HG03558 (cell line): Measurements from ENCODE around the gene PCDHB2.
"Not testable (repeated sequence)": the region's sequence is repeated elsewhere in the genome, so short reads cannot be mapped to it uniquely, and the experiment has no call there.

Experiments
- ATAC-seq: cut with Tn5 transposase; IDR thresholded peaks from one replicate; pipeline ENCODE4 v1.9.1; 2021; ENCODE audit warnings: moderate number of reproducible peaks; ENCODE audit not compliant: unreplicated experiment; ENCODE audit errors: extremely low read depth

PCDHB2 gene

DNA sequence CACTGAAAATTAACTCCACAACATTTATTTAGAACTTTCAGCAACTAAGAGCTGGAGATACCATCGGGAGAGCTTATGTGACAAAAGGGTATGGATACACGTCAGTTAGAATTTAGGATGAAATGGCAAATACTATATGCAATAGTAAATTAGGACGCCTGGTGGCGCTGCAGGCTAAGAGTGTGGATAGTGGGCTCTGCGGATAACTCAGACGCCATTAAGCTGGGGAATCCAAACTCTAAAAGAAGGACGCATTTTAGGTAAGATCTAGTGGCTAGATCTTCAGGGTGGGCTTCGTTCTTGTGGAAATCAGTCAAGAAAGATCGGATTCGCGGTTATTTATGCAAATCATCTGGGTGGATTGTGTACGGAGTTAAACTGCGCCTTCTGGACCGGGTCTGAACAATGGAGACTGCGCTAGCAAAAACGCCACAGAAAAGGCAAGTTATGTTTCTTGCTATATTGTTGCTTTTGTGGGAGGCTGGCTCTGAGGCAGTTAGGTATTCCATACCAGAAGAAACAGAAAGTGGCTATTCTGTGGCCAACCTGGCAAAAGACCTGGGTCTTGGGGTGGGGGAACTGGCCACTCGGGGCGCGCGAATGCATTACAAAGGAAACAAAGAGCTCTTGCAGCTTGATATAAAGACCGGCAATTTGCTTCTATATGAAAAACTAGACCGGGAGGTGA lies 40.8 kb downstream of the PCDHB2 start, which contains the start of gene PCDHB5:
Gene PCDHB5 (plus strand): TSS at position 177 of the 688 bp plus-strand sequence. CDS start 229 bp downstream, at position 406.
- no peak for ATAC-seq

DNA sequence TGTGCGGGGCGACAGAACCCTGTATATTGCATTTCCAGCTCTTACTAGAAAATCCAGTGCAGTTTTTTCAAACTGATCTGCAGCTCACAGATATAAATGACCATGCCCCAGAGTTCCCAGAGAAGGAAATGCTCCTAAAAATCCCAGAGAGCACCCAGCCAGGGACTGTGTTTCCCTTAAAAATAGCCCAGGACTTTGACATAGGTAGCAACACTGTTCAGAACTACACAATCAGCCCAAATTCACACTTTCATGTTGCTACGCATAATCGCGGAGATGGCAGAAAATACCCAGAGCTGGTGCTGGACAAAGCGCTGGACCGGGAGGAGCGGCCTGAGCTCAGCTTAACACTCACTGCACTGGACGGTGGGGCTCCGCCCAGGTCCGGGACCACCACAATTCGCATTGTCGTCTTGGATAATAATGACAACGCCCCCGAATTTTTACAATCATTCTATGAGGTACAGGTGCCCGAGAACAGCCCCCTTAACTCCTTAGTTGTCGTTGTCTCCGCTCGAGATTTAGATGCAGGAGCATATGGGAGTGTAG lies 41.4 kb downstream of the PCDHB2 start:
- no peak for ATAC-seq

DNA sequence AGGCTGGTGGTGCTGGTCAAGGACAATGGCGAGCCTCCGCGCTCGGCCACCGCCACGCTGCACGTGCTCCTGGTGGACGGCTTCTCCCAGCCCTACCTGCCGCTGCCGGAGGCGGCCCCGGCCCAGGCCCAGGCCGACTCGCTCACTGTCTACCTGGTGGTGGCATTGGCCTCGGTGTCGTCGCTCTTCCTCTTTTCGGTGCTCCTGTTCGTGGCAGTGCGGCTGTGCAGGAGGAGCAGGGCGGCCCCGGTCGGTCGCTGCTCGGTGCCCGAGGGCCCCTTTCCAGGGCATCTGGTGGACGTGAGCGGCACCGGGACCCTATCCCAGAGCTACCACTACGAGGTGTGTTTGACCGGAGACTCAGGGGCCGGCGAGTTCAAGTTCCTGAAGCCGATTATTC lies 42.9 kb downstream of the PCDHB2 start:
- ATAC-seq: not testable (repeated sequence)
